SK-N-SH treated with all-trans-retinoic acid at 6 μM for 48 hours (cell line): Measurements from ENCODE around the gene KCNQ5.

Experiments used
- GLIS3 ChIP-seq: fragments of 250-450 bp; sonication (Bioruptor Pico); IDR thresholded peaks from 2 replicates; pipeline ENCODE4 v1.5.0; 2020; ENCODE audit warnings: mild to moderate bottlenecking, moderate library complexity
- PPARA ChIP-seq: fragments of 250-450 bp; sonication (Bioruptor Pico); IDR thresholded peaks from 2 replicates; pipeline ENCODE4 v1.5.0; 2020; ENCODE audit warnings: mild to moderate bottlenecking, borderline replicate concordance
- TOX ChIP-seq: fragments of 250-450 bp; sonication (Bioruptor Pico); IDR thresholded peaks from 2 replicates; pipeline ENCODE4 v1.8.0; 2021; ENCODE audit warnings: mild to moderate bottlenecking, moderate library complexity, borderline replicate concordance
- ZFP3 ChIP-seq: fragments of 250-450 bp; sonication (Bioruptor Pico); IDR thresholded peaks from 2 replicates; pipeline ENCODE4 v1.5.0; 2020; ENCODE audit warnings: mild to moderate bottlenecking, moderate library complexity
- ZNF565 ChIP-seq: fragments of 450-650 bp; formaldehyde crosslinking; conservative IDR thresholded peaks from 2 replicates; pipeline ENCODE4 v1.5.0; 2020; ENCODE audit warnings: low read depth, mild to moderate bottlenecking, moderate library complexity
- ZNF8 ChIP-seq: fragments of 450-650 bp; formaldehyde crosslinking; IDR thresholded peaks from 2 replicates; pipeline ENCODE4 v1.5.0; 2020; ENCODE audit warnings: mild to moderate bottlenecking, moderate library complexity
- TF ChIP-seq, protein P1 (sequence below): fragments of 250-450 bp; sonication (Bioruptor Pico); IDR thresholded peaks from 2 replicates; pipeline ENCODE4 v1.5.0; 2020; ENCODE audit warnings: mild to moderate bottlenecking, moderate library complexity

DNA sequence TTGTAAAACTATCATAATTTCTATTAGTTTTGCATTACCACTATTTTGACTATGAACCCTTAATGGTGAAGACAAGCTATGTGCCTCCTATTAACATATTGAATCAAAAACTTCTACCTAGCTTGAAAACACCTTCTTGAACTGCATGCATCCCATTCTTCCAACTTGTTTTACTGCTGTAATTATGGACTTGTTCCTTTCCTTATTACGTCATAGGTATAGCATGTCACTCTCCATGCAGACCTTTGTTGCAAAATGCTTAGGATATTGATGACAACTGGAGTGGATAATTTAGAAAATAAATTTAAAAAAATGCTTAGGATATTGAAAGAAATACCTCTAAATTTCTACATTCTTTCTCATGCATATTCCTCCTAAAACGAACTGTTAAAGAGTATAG is 219.3 kb downstream of the KCNQ5 start:
- TF ChIP-seq ZFP3 (CRISPR knock-in tag), result no peak
- TF ChIP-seq TOX (CRISPR knock-in tag), result no peak
- no peak for TF ChIP-seq GLIS3
- no peak for TF ChIP-seq ZNF565 (CRISPR knock-in tag)
- TF ChIP-seq, protein P1, sequence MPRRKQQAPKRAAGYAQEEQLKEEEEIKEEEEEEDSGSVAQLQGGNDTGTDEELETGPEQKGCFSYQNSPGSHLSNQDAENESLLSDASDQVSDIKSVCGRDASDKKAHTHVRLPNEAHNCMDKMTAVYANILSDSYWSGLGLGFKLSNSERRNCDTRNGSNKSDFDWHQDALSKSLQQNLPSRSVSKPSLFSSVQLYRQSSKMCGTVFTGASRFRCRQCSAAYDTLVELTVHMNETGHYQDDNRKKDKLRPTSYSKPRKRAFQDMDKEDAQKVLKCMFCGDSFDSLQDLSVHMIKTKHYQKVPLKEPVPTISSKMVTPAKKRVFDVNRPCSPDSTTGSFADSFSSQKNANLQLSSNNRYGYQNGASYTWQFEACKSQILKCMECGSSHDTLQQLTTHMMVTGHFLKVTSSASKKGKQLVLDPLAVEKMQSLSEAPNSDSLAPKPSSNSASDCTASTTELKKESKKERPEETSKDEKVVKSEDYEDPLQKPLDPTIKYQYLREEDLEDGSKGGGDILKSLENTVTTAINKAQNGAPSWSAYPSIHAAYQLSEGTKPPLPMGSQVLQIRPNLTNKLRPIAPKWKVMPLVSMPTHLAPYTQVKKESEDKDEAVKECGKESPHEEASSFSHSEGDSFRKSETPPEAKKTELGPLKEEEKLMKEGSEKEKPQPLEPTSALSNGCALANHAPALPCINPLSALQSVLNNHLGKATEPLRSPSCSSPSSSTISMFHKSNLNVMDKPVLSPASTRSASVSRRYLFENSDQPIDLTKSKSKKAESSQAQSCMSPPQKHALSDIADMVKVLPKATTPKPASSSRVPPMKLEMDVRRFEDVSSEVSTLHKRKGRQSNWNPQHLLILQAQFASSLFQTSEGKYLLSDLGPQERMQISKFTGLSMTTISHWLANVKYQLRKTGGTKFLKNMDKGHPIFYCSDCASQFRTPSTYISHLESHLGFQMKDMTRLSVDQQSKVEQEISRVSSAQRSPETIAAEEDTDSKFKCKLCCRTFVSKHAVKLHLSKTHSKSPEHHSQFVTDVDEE (CRISPR knock-in tag), result no peak
- no peak for TF ChIP-seq ZNF8 (CRISPR knock-in tag)
- TF ChIP-seq PPARA, result no peak
